Posterior cingulate gyrus (tissue), 11 donors: Measurements from ENCODE around the gene ZNHIT2.

ENCODE experiments used
- DNase-seq, 10 donors: peaks; one replicate each; pipeline versions ENCODE4 v3.0.0 to v3.0.0-alpha.2; 2020 to 2021; ENCODE audit warnings: mixed read lengths in 3 of 10
- intact Hi-C: fragments of 100-400 bp; cut with DNase I; formaldehyde crosslinking; loops from one replicate; pipeline ENCODE4 v1.15.1; 2023

Gene ZNHIT2

GRCh38 chr11:65110354-65110861 is 7.1 kb downstream of the ZNHIT2 start:
- intact Hi-C loops = loop anchor here (5.0 to 10.0 kb wide), 2 partner anchors 83 to 186 kb away; partner anchors contain the start of genes PPP2R5B and SNX15

DNA sequence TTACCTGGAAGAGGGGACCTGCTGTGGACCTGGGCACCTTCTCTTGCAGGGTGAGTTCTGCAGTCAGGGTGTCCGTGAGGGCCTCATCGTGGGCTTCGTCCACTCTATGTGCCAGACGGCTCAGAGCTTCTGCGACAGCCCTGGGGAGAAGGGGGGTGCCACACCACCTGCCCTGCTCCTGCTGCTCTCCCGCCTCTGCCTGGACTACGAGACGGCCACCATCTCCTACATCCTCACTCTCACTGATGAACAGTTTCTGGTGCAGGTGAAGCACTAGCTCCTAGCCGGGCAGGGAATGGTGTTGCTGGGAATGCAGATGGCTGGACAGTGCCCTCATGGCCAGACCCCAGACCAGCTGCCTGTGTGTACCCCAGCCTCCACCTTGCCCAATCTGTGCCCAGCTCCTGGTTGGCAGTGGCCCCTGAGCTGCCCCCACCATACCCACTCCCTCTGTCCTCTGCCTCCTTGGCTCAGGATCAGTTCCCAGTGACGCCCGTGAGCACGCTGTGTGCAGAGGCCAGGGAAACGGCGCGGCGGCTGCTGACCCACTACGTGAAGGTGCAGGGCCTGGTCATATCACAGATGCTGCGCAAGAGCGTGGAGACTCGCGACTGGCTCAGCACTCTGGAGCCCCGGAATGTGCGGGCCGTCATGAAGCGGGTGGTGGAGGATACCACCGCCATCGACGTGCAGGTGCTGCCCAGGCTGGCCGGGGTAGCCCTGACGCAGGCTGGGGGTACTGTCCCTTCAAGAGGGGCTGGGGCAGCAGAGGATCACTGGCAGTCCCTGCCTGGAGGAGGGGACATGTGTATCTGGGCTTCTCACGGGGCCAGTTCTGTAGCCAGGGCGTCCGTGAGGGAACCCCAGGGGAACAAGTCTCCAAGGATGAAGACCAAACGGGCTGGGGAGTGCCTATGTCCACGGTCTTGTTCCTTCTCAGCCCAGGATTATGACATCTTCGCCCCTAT is 8.0 kb downstream of the ZNHIT2 start:
- intact Hi-C loops = loop anchor here (5.0 to 10.0 kb wide), 2 partner anchors 82 to 185 kb away; partner anchors contain the start of genes PPP2R5B and SNX15
- peak in 2 of 10 donors; percentile 70 to 82 for DNase-seq

More at GRCh38 chr11:65110354-65110861, 7.1 kb downstream of the ZNHIT2 start:
- peak; percentile 83 to 98 (median 96) for DNase-seq

DNA sequence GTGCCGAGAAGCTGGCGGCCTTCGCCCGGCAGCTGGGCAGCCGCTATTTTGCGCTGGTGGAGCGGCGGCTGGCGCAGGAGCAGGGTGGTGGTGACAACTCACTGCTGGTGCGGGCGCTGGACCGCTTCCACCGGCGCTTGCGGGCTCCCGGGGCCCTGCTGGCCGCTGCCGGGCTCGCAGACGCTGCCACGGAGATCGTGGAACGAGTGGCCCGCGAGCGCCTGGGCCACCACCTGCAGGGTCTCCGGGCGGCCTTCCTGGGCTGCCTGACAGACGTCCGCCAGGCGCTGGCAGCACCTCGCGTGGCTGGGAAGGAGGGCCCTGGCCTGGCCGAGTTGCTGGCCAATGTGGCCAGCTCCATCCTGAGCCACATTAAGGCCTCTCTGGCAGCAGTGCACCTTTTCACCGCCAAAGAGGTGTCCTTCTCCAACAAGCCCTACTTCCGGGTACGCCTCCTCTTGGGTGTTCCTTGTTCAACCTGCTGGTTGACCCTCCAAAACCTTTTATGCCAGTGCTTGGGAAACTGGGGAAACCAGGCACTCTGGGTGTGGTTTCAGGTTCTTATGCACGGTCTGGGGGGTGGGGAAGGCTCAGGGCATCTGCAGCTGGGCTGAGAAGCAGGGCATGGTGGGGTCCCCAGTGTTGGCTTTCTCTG is 8.9 kb downstream of the ZNHIT2 start:
- DNase-seq = peak in 1 of 10 donors; percentile 65
- intact Hi-C loops = no loop called here

- DNase-seq = peak in 2 of 10 donors; percentile 70 to 84
- intact Hi-C loops = no loop called here
These were observed 9.6 kb downstream of the ZNHIT2 start for GRCh38 chr11:65107751-65108468.

DNA sequence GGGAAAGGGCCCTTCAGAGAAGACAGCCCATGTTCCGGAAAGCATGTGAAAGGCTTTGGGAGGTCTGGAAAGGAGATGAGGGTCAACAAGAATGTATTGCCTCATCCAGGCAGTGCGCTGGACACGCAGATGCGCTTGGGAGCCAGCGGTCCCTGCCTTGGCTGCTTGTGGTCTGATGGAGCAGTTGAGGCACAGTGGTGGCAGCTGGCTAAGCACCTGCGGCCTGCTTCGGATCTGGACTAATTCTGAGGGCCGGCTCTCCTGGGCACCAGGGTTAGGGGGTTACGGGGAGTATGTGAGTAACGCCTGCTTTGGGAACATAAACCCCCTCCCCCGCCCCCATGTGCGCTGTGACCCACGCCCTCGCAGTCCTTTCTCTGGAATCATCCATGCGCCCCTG is 10.4 kb downstream of the ZNHIT2 start:
- intact Hi-C loops = no loop called here
- peak in 2 of 10 donors; percentile 57 to 60 for DNase-seq

- DNase-seq = peak in 2 of 10 donors; percentile 50 to 75
- intact Hi-C loops = no loop called here
These were observed 12.9 kb downstream of the ZNHIT2 start for GRCh38 chr11:65104628-65105027.

- intact Hi-C loops = no loop called here
- DNase-seq = peak in 1 of 10 donors; percentile 0
These were observed 14.0 kb downstream of the ZNHIT2 start for GRCh38 chr11:65103476-65103875.

GRCh38 chr11:65102142-65103095 is 15.1 kb downstream of the ZNHIT2 start:
- intact Hi-C loops = no loop called here
- DNase-seq = peak in 3 of 10 donors; percentile 24 to 58 (median 28)

DNA sequence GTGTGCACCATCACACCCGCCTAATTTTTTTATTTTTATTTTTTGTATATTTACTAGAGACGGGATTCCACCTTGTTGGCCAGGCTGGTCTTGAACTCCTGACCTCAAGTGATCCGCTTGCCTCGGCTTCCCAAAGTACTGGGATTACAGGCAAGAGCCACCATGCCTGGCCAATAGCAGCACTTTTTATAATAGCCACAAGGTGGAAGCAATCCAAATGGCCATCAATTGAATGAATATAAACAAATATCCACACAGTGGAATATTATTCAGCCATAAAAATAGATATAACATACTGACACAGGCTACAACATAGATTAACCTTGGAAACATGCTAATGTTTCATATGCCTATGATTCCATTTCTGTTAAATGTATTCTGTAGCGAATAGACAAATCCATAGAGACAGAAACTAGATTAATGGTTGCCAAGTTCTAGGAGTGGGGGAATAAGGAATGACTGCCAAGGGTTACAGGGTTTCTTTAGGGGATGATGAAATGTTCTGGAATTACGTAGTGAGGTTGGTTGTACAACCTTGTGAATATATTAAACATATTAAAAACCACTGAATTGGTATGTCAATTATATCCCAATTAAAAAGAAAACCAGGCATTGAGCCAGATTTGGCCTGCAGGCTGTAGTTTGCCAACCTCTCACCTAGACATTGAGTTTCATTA is 16.7 kb downstream of the ZNHIT2 start:
- intact Hi-C loops = no loop called here

GRCh38 chr11:65096926-65097325 is 20.6 kb downstream of the ZNHIT2 start:
- intact Hi-C loops = loop anchor here (5.0 kb wide), 1 partner anchor 70 kb away; the partner anchor contains the start of gene SNX15

More for the DNA sequence above, 16.7 kb downstream of the ZNHIT2 start:
- DNase-seq = peak in 1 of 10 donors; percentile 37

DNA sequence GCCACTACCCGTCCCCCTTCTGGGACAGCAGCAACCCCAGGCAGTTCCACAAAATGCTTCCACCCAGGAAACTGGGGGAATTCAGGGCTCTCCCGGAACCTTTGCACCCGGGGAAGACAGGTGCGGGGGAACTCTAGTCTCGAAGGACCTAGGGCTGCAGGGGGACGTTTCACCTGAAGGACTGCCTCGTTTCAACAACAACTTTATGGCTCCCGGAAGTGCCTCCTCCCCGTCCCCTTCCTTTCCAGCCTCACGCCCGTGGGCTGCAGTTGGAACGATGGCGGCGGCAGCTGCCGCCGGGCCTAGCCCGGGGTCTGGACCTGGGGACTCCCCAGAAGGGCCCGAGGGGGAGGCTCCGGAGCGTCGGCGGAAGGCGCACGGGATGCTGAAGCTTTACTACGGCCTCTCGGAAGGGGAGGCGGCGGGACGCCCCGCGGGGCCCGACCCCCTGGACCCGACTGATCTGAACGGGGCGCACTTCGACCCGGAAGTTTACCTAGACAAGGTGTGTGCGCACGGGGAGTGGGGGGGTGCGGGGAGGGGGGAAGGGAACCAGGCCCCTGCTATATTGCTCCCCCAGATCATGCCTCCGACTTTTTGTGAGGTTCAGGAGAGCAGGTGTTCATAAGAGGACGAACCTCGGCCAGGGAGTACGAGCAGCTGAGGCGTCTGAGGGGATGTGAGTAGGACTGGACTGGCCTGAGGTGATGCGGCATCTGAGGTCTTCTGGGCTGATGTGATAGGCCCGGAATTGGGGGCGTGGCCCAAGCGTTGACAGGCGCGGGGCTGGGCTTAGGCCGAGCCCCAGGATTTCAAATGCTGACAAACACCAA is 21.3 kb downstream of the ZNHIT2 start, which contains the start of gene VPS51:
TSS of gene VPS51 (plus strand) at position 241 of the 833 bp plus-strand sequence. CDS start at position 278, 37 bp downstream.
- peak; percentile 79 to 98 (median 84) for DNase-seq
- intact Hi-C loops = loop anchor here (5.0 kb wide), 1 partner anchor 69 kb away; the partner anchor contains the start of gene SNX15

More at GRCh38 chr11:65096926-65097325, 20.6 kb downstream of the ZNHIT2 start:
- DNase-seq = peak in 1 of 10 donors; percentile 44

- peak in 2 of 10 donors; percentile 36 to 57 for DNase-seq
- intact Hi-C loops = loop anchor here (5.0 kb wide), 1 partner anchor 68 kb away; the partner anchor contains the start of gene SNX15
These were observed 22.1 kb downstream of the ZNHIT2 start for GRCh38 chr11:65095427-65095826.

GRCh38 chr11:65090628-65091027 is 26.9 kb downstream of the ZNHIT2 start:
- intact Hi-C loops = no loop called here
- peak in 5 of 10 donors; percentile 10 to 89 (median 49) for DNase-seq

GRCh38 chr11:65089621-65090020 is 27.9 kb downstream of the ZNHIT2 start:
- peak in 1 of 10 donors; percentile 45 for DNase-seq
- intact Hi-C loops = loop anchor here (10.0 kb wide), 1 partner anchor 165 kb away; the partner anchor contains the start of gene PPP2R5B

- intact Hi-C loops = loop anchor here (10.0 kb wide), 1 partner anchor 163 kb away; the partner anchor contains the start of gene PPP2R5B
- DNase-seq = peak in 2 of 10 donors; percentile 50 to 81
These were observed 29.7 kb downstream of the ZNHIT2 start for GRCh38 chr11:65087827-65088226.

DNA sequence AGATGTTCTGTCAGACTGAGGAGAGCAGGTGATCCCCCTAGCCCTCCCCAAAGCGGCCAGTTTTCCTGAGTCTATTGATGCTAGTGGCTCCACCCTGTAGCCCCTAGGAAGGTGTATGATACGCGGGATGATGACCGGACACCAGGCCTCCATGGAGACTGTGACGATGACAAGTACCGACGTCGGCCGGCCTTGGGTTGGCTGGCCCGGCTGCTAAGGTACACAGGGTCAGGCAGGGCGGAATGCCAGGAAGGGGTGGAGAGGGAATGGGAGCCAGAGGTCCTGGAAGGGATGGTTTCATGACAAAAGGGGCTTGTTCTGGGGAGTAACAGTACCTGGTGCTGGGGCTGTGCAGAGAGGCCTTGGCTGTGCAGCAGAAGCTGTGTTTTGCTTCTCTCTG is 30.3 kb downstream of the ZNHIT2 start:
- peak in 2 of 10 donors; percentile 59 to 74 for DNase-seq
- intact Hi-C loops = loop anchor here (10.0 kb wide), 1 partner anchor 162 kb away; the partner anchor contains the start of gene PPP2R5B
